Astrocyte of the cerebellum (primary cell): ENCODE data around the gene GADD45A.
A peak's percentile ranks its signal among the peaks of the same experiment; 100 is the strongest.

ENCODE experiments used
- DNase-seq: peaks from one replicate; pipeline ENCODE4 v3.0.0-alpha.2; 2011; ENCODE audit warnings: low read depth
- H3K4me3 ChIP-seq: 2 replicates; pipeline ENCODE4 v1.5.1; 2011; ENCODE audit warnings: mild to moderate bottlenecking, low read depth, low read length, moderate library complexity
- in situ Hi-C: cut with HindIII; loops from 2 replicates; pipeline ENCODE4 v1.10.0; 2017; ENCODE audit warnings: low sequenced_read_pairs
- TF ChIP-seq, protein P1 (sequence below): IDR thresholded peaks from 2 replicates; pipeline ENCODE4 v1.5.1; 2012; ENCODE audit warnings: low read length, low read depth, moderate library complexity, mild to moderate bottlenecking; ENCODE audit errors: missing control alignments

Gene GADD45A

GRCh38 chr1:67646145-67647035, 38.6 kb upstream of the GADD45A start:
- TF ChIP-seq, protein P1, sequence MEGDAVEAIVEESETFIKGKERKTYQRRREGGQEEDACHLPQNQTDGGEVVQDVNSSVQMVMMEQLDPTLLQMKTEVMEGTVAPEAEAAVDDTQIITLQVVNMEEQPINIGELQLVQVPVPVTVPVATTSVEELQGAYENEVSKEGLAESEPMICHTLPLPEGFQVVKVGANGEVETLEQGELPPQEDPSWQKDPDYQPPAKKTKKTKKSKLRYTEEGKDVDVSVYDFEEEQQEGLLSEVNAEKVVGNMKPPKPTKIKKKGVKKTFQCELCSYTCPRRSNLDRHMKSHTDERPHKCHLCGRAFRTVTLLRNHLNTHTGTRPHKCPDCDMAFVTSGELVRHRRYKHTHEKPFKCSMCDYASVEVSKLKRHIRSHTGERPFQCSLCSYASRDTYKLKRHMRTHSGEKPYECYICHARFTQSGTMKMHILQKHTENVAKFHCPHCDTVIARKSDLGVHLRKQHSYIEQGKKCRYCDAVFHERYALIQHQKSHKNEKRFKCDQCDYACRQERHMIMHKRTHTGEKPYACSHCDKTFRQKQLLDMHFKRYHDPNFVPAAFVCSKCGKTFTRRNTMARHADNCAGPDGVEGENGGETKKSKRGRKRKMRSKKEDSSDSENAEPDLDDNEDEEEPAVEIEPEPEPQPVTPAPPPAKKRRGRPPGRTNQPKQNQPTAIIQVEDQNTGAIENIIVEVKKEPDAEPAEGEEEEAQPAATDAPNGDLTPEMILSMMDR, result no peak
- in situ Hi-C loops, result no loop called here
- DNase-seq, result peak; percentile 61
- no peak overlapping the region for H3K4me3 ChIP-seq

DNA sequence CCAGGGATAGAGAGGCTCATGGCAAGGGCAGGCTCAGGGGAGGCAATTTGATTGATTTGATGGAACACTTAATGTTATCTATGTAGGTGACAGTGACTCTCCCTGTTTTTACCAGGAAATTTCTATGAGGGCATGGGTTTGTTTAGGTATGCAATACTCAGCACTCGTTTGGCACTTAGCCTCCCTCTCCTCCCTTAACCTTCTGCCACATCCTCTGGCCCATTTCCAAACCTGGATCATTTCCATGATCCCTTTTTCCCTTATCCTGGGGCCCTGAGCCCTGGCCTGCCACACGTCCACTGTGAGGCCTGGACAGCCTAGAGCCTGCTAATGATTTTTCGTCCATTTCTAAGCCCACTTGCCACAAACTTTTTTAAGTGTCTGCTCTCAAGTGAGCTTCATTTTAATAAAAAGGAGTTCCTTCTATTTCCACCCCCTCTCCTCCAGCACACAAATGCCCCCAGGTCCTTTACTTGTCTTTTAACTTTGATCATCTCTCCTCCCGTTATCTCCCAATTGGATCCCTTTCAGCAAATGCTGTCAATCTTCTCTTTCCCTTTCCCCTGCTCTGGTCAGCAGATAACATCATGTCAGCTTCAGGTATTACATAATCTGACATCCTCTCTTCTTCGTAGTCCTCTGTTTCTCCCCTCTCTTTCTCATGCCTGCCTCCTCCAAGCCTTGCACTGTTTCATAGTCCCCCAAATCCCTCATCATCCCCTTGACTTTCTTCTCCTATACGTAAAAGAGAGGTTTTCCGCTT, 37.8 kb upstream of the GADD45A start:
- TF ChIP-seq, protein P1, result no peak

GRCh38 chr1:67647814-67648358, 37.1 kb upstream of the GADD45A start:
- no peak overlapping the region for H3K4me3 ChIP-seq
- in situ Hi-C loops, result no loop called here
- DNase-seq, result no peak
- TF ChIP-seq, protein P1, result no peak

More for the DNA sequence above, 37.8 kb upstream of the GADD45A start:
- no peak overlapping the region for H3K4me3 ChIP-seq
- no peak for DNase-seq
- in situ Hi-C loops, result no loop called here

GRCh38 chr1:67648582-67649326, 36.2 kb upstream of the GADD45A start:
- DNase-seq, result no peak
- no peak overlapping the region for H3K4me3 ChIP-seq
- TF ChIP-seq, protein P1, result no peak
- in situ Hi-C loops, result no loop called here

GRCh38 chr1:67650061-67650460, 34.9 kb upstream of the GADD45A start:
- in situ Hi-C loops, result no loop called here
- no peak for DNase-seq
- TF ChIP-seq, protein P1, result no peak
- no peak overlapping the region for H3K4me3 ChIP-seq

GRCh38 chr1:67651031-67651430, 34.0 kb upstream of the GADD45A start:
- DNase-seq, result no peak
- in situ Hi-C loops, result no loop called here
- TF ChIP-seq, protein P1, result no peak
- H3K4me3 ChIP-seq, result no peak overlapping the region
